Neuronal stem cell (in vitro differentiated cells): ENCODE measurements around the gene DHRS4L2.
"Not testable (repeated sequence)": the region's sequence is repeated elsewhere in the genome, so short reads cannot be mapped to it uniquely, and the experiment has no call there.

Experiments used
- DNase-seq: peaks from one replicate; pipeline ENCODE4 v3.0.0-alpha.2; 2013; ENCODE audit warnings: low spot score
- H2AFZ ChIP-seq: one replicate; pipeline ENCODE4 v1.6.1; 2013; ENCODE audit warnings: mild to moderate bottlenecking, low read length, inconsistent platforms
- H2AK5ac ChIP-seq: 2 replicates; pipeline ENCODE4 v1.6.1; 2013; ENCODE audit warnings: low read depth, mild to moderate bottlenecking, inconsistent platforms, low read length, moderate library complexity, mixed read lengths
- H2BK120ac ChIP-seq: 2 replicates; pipeline ENCODE4 v1.6.1; 2013; ENCODE audit warnings: low read depth, mild to moderate bottlenecking, inconsistent platforms, low read length, moderate library complexity, mixed read lengths
- H2BK12ac ChIP-seq: one replicate; pipeline ENCODE4 v1.6.1; 2013; ENCODE audit warnings: low read length, inconsistent platforms
- H2BK15ac ChIP-seq: 2 replicates; pipeline ENCODE4 v1.6.1; 2013; ENCODE audit warnings: mild to moderate bottlenecking, low read length, inconsistent platforms, mixed read lengths
- H2BK5ac ChIP-seq: one replicate; pipeline ENCODE4 v1.6.1; 2013; ENCODE audit warnings: inconsistent platforms, mild to moderate bottlenecking, low read length, moderate library complexity
- H3K14ac ChIP-seq: one replicate; pipeline ENCODE4 v1.6.1; 2013; ENCODE audit warnings: low read length, inconsistent platforms
- H3K18ac ChIP-seq: 2 replicates; pipeline ENCODE4 v1.6.1; 2013; ENCODE audit warnings: low read length, inconsistent platforms
- H3K23ac ChIP-seq: 2 replicates; pipeline ENCODE4 v1.6.1; 2013; ENCODE audit warnings: low read depth, mild to moderate bottlenecking, mixed read lengths, low read length, inconsistent platforms; ENCODE audit not compliant: poor library complexity
- H3K27ac ChIP-seq: replicated peaks from 3 replicates; pipeline ENCODE4 v1.5.1; 2013; ENCODE audit warnings: low read length, inconsistent platforms
- H3K27me3 ChIP-seq, 3 experiments: 2 replicates each; pipeline ENCODE4 v1.6.1; 2013; ENCODE audit warnings: low read length in 3 of 3, mild to moderate bottlenecking in 2 of 3, inconsistent platforms in 1 of 3, low read depth in 1 of 3, mixed read lengths in 1 of 3, moderate library complexity in 1 of 3; ENCODE audit not compliant: control insufficient read depth in 3 of 3, insufficient read depth in 3 of 3
- H3K36me3 ChIP-seq, 2 donors: replicated peaks in 1 of 2; 2 replicates each; pipeline ENCODE4 v1.6.1; 2013; ENCODE audit warnings: low read length in 2 of 2; ENCODE audit not compliant: control insufficient read depth in 2 of 2, insufficient read depth in 2 of 2
- H3K4ac ChIP-seq: 2 replicates; pipeline ENCODE4 v1.6.1; 2013; ENCODE audit warnings: inconsistent platforms, mild to moderate bottlenecking, low read length, moderate library complexity
- H3K4me1 ChIP-seq, 2 donors: 1 replicate in 1 of 2; 2 replicates in 1 of 2; pipeline ENCODE4 v1.6.1; 2013; ENCODE audit warnings: low read length in 2 of 2, low read depth in 1 of 2; ENCODE audit not compliant: control insufficient read depth in 2 of 2, insufficient read depth in 1 of 2
- H3K4me2 ChIP-seq: one replicate; pipeline ENCODE4 v1.6.1; 2013; ENCODE audit warnings: mild to moderate bottlenecking, low read length, inconsistent platforms; ENCODE audit not compliant: insufficient read depth, poor library complexity, severe bottlenecking
- H3K4me3 ChIP-seq, 2 donors: 2 replicates each; pipeline ENCODE4 v1.5.1; 2013; ENCODE audit warnings: low read length in 2 of 2, mild to moderate bottlenecking in 2 of 2, inconsistent platforms in 1 of 2, moderate library complexity in 1 of 2
- H3K79me1 ChIP-seq: one replicate; pipeline ENCODE4 v1.6.1; 2013; ENCODE audit warnings: low read depth, mild to moderate bottlenecking, inconsistent platforms, low read length, moderate library complexity
- H3K9ac ChIP-seq: one replicate; pipeline ENCODE4 v1.6.1; 2013; ENCODE audit warnings: mild to moderate bottlenecking, low read depth, low read length, inconsistent platforms; ENCODE audit not compliant: poor library complexity
- H3K9me3 ChIP-seq, 2 donors: replicated peaks in 1 of 2; 2 replicates each; pipeline versions ENCODE3 to v1.6.1; 2013; ENCODE audit warnings: low read length in 2 of 2, mild to moderate bottlenecking in 2 of 2, inconsistent platforms in 1 of 2, low read depth in 1 of 2, mixed read lengths in 1 of 2, moderate library complexity in 1 of 2; ENCODE audit not compliant: control insufficient read depth in 2 of 2, insufficient read depth in 1 of 2
- H4K8ac ChIP-seq: one replicate; pipeline ENCODE4 v1.6.1; 2013; ENCODE audit warnings: low read depth, mild to moderate bottlenecking, inconsistent platforms, low read length, moderate library complexity
- H4K91ac ChIP-seq: one replicate; pipeline ENCODE4 v1.6.1; 2013; ENCODE audit warnings: low read length, low read depth, mild to moderate bottlenecking, inconsistent platforms; ENCODE audit not compliant: poor library complexity
- WGBS, 2 donors: extraction: QIAGEN DNeasy Blood & Tissue Kit; methylation state at CpG; one replicate each; pipeline ENCODE4 v1.1.7; 2013; ENCODE audit warnings: missing lambda C conversion rate in 2 of 2, mixed read lengths in 1 of 2; ENCODE audit not compliant: insufficient read length in 2 of 2, insufficient replicate concordance in 1 of 2; ENCODE audit errors: extremely low coverage in 2 of 2; 5-methylcytosine and 5-hydroxymethylcytosine counted together

The DHRS4L2 gene

DNA sequence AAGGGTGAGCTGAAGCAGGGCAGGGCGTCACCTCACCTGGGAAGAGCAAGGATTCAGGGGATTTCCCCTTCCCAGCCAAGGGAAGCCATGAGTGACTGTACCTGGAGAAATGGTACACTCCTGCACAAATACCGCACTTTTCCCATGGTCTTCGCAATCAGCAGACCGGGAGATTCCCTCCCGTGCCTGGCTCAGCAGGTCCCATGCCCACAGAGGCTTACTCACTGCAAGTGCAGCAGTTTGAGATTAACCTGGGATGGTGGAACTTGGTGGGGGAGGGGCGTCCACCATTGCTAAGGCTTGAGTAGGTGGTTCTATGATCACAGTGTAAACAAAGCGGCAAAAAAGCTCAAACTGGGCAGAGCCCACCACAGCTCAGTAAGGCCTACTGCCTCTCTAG, 46.1 kb upstream of the DHRS4L2 start:
- Histone ChIP-seq H4K8ac (no peak overlapping the region), H3K14ac (no peak overlapping the region), H2AK5ac (no peak overlapping the region), H3K4ac (no peak overlapping the region), H2BK120ac (no peak overlapping the region), H3K27me3 (no peaks in the 10 kb centered on the region), H3K4me1 (no peaks in the 10 kb centered on the region), H3K27ac (no peak overlapping the region), H3K79me1 (no peaks in the 10 kb centered on the region), H3K4me3 (no peak overlapping the region), H3K9ac (no peak overlapping the region), H2AFZ (no peak overlapping the region), H4K91ac (no peak overlapping the region), H3K18ac (no peak overlapping the region), H3K23ac (no peak overlapping the region), H2BK5ac (no peak overlapping the region), H2BK12ac (no peak overlapping the region), H3K4me2 (no peak overlapping the region), H3K36me3 (peaks cover 0 to 6% of the 10 kb centered on the region in 2 donors), H3K9me3 (peaks cover 0 to 9% of the 10 kb centered on the region in 2 donors), H2BK15ac (no peak overlapping the region)
- WGBS, 2 donors, result no CpG with 5 or more reads among the region's 7 CpGs
- DNase-seq, result no peak

DNA sequence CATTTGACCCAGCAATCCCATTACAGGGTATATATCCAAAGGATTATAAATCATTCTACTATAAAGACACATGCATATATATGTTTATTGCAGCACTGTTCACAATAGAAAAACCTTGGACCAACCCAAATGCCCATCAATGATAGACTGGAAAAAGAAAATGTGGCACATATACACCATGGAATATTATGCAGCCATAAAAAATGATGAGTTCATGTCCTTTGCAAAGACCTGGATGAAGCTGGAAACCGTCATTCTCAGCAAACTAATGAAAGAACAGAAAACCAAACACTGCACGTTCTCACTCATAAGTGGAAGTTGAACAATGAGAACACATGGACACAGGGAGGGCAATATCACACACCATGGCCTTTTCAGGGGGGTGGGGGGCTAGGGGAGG, 39.7 kb upstream of the DHRS4L2 start:
- H2AFZ ChIP-seq, H3K18ac ChIP-seq, H2BK15ac ChIP-seq, H3K23ac ChIP-seq, H2BK12ac ChIP-seq, H4K91ac ChIP-seq, H3K4ac ChIP-seq, H3K9me3 ChIP-seq, H3K4me1 ChIP-seq, H3K14ac ChIP-seq, H3K79me1 ChIP-seq, H3K27ac ChIP-seq, H3K27me3 ChIP-seq, H3K9ac ChIP-seq, H3K4me2 ChIP-seq, H2AK5ac ChIP-seq, H4K8ac ChIP-seq, H2BK120ac ChIP-seq, H3K4me3 ChIP-seq, H2BK5ac ChIP-seq, DNase-seq, H3K36me3 ChIP-seq: not testable (repeated sequence)
- WGBS, 2 donors, result no CpG with 5 or more reads among the region's 2 CpGs

DNA sequence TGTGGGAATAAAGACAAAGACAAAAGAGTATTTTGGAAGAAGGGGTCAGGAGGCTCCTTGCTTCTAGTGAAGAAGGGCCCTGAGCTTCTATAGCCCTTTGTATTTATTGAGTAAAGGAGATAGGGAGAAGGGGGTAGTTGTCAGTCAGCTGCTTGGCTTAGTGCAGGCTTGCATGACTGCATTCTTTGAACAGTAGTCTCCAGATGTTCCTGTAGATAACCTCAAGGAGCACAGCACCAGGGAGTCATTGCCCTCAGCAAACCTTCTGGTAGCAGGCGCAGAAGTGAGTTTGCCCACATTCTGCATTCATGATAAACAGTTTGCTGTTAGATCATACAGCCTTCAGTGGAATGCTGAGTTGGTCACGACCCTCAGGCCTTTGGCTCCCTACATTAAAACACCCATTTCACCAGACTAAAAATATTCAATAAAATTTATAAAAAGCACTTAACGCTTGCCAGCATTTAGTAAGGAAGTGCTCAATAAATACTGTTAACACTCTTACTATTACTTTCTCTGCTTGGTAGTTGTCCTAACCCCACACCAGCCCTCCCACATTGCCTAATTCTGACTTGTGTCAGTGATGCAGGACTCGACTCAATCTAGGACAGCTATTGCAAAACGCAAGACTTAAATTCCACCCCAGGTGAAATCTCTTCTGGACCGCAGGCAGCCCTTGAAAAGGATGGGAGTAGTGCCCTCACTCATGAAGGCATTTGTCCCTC, 38.2 kb upstream of the DHRS4L2 start:
- Histone ChIP-seq H4K91ac (no peak overlapping the region), H3K9ac (no peak overlapping the region), H2BK120ac (no peak overlapping the region), H2AK5ac (no peak overlapping the region), H2BK5ac (no peak overlapping the region), H3K4ac (no peak overlapping the region), H3K18ac (no peak overlapping the region), H3K4me1 (peaks cover 2 to 5% of the 10 kb centered on the region in 2 donors), H3K27me3 (no peaks in the 10 kb centered on the region), H2BK12ac (no peak overlapping the region), H2AFZ (no peak overlapping the region), H2BK15ac (no peak overlapping the region), H3K9me3 (peaks cover 0 to 7% of the 10 kb centered on the region in 2 donors), H3K36me3 (peaks cover 0 to under 1% of the 10 kb centered on the region in 2 donors), H3K27ac (no peak overlapping the region), H3K4me2 (no peak overlapping the region), H3K4me3 (no peak overlapping the region), H3K14ac (no peak overlapping the region), H4K8ac (no peak overlapping the region), H3K79me1 (no peaks in the 10 kb centered on the region), H3K23ac (no peak overlapping the region)
- DNase-seq, result no peak
- no CpG with 5 or more reads among the region's 6 CpGs for WGBS, 2 donors

DNA sequence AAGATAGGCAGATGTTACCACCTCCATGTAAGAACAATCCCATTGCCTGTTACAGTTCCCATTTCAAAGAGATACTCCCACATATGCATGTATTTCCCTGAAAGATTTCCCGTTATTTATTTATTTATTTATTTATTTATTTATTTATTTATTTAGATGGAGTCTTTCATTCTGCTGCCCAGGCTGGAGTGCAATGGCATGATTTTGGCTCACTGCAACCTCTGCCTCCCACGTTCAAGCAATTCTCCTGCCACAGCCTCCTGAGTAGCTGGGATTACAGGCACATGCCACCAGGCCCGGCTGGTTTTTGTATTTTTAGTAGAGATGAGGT, 37.6 kb upstream of the DHRS4L2 start:
- H2BK12ac ChIP-seq, H2BK120ac ChIP-seq, H3K27me3 ChIP-seq, H3K4me1 ChIP-seq, H4K91ac ChIP-seq, H3K27ac ChIP-seq, H3K18ac ChIP-seq, DNase-seq, H3K4me3 ChIP-seq, H2BK5ac ChIP-seq, H3K9me3 ChIP-seq, H3K14ac ChIP-seq, H3K79me1 ChIP-seq, H3K9ac ChIP-seq, H4K8ac ChIP-seq, H2AK5ac ChIP-seq, H2AFZ ChIP-seq, H3K23ac ChIP-seq, H2BK15ac ChIP-seq, H3K4me2 ChIP-seq, H3K4ac ChIP-seq, H3K36me3 ChIP-seq: not testable (repeated sequence)
- WGBS, 2 donors, result no CpG with 5 or more reads among the region's 3 CpGs
